GM19324 (cell line): ENCODE data around the gene TMEM132D.
"Not testable (repeated sequence)": the region's sequence is repeated elsewhere in the genome, so short reads cannot be mapped to it uniquely, and the experiment has no call there.

ENCODE experiments used
- ATAC-seq: cut with Tn5 transposase; IDR thresholded peaks from one replicate; pipeline ENCODE4 v1.9.1; 2021; ENCODE audit warnings: mild to moderate bottlenecking, moderate library complexity; ENCODE audit not compliant: unreplicated experiment, low FRiP score

The TMEM132D gene

DNA sequence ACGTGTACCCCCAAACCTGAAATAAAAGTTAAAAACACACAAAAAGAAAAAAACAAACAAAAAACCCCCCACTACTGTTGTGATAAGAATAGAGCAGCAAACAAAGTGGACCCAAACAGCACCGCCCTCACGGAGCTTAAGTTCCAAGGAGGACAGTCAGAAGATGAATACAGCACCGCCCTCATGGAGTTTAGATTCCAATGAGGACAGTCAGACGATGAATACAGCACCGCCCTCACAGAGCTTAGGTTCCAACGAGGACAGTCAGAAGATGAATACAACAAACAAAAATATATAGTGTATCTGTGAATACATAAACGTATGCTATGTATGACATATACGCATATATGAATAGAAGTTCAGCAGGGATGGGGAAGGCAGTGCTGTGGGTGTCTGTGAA is 696.7 kb downstream of the TMEM132D start:
- ATAC-seq = no peak

DNA sequence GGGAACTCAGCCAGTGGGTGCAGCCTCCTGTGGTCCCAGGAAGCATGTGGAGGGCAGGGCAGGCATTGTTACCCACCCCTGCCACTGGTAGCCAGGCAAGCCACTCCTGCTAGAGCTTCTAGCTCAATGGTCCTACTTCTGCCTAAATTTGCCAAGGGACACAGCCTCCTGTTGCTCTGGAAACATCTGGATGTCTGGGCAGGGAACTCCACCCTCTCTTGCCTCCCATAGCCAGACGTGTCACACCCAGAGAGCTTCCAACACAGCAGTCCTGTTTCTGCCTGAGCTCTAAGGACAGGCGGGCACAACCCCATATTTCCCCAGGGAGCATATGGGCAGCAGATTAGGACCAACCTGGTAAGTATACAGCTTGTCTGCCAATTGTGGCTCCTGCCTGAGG is 700.4 kb downstream of the TMEM132D start:
- no peak for ATAC-seq

GRCh38 chr12:129202109-129202814 is 701.6 kb downstream of the TMEM132D start:
- ATAC-seq = no peak

DNA sequence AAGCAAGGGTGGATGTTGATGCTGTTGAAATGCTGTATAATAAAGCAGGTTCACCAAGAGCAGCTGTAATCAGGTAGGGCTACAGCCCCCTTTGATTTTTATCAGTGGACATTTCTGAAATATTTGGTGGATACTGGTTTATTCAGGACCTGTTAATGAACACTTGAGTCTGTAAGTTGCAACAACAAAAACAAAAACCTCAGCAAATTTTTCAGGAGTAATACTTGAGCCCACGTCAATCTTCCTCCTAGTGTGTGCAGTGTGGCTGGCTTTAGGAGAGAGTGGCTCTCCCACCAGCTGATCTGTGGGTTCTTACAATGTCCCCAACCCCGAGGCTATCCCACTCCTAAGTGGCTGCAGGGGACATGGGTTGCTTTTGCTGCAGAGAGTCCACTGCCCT is 702.8 kb downstream of the TMEM132D start:
- ATAC-seq = no peak

DNA sequence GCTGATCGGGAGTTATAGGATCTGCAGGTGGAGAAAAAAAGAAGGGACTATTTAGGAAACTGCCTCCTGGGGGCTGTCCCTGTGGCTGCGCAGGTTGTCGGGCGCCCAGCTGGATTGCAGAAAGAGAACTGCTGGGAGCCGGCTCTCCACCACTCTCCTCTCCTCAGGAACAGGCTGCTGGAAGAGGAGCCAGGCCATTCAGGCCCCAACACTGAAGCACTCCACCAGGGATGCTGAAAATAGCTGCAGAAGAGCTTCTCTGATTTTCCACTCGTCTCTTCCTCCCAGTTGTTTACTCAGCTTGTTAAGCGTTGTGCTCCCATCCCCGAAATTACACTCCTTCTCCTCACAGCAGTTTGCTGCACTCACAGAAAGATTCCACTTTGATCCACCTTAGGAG is 703.2 kb downstream of the TMEM132D start:
- no peak for ATAC-seq

GRCh38 chr12:129196927-129197326 is 706.9 kb downstream of the TMEM132D start:
- no peak for ATAC-seq

DNA sequence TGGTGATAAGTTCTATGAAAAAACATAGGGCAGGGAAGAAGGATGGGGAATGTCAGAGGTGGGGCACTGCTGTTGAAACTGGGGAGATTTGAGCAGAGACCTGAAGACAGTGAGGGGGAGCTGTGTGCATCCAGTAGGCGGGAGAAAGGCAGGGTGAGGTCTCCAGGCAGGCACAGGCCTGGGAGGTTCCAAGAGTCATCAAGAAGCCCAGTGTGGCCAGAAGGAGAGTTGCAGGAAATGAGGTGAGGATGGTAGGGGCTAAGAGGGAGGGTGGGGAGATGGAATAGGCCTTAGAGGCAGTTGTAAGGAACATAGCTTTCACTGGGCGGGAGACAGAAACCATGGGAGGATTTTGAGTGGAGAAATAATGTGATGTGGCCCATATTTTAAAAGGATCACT is 708.7 kb downstream of the TMEM132D start:
- ATAC-seq = no peak

DNA sequence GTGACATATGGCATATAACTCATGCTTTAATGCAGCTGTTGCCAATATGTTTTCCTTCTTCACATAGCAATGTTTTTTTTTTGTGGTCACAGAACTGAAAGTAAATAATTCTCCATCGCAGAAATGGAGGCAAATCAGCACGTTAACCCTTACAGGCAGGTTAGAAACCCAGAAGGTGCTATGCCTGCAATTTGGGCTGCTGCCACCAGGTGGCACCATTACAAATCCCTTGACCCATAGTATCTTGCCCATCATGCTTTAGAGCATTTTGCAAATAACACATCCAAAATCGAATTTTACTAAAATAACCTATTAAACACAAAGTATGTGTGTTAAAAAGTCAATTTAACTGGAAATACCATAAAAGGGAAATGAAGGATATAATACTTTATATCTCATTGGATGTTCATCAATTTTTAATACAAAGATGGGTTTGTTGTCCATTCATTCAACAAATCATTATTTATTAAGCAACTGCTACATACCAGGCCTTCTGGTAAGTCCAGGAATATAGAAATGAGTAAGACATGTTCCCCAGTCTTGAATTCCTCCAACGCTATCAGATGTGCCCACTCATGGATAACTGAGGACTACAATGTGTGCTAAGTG is 710.5 kb downstream of the TMEM132D start:
- ATAC-seq = no peak

- no peak for ATAC-seq
Observed at GRCh38 chr12:129190827-129191226, 713.0 kb downstream of the TMEM132D start.

DNA sequence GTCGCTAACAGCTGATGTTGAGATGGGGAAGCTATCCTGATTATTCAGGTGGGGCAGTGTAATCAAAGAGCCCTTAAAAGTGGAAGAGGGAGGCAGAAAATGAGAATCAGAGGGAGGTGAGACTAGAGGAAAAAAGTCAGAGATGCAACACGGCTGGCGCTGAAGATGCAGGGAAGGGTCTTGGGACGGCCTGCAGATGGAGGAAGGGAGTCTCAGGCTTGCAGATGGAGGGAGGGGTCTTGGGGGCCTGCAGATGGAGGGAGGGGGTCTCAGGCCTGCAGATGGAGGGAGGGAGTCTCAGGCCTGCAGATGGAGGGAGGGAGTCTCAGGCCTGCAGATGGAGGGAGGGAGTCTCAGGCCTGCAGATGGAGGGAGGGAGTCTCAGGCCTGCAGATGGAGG is 713.9 kb downstream of the TMEM132D start:
- not testable (repeated sequence) for ATAC-seq

- ATAC-seq = no peak
Observed at GRCh38 chr12:129186952-129187351, 716.9 kb downstream of the TMEM132D start.

DNA sequence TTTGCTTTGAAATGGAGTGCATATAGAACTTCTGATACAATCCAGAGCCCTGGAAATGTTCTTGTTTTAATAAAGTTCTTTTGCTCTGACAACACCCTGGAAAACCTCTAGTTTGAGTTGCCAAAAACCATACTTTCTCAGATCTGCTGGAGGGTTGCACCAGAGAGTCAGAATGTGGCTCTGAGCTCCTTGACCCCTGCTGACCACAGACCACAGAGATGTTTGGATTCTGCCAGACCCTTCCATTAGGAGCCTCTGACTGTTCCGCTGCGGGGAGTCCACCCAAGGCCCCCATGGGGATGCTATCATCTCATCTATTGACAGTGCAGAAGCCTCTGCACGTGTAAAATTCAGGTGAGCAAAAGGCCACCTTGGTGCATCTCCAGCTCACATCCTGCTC is 718.0 kb downstream of the TMEM132D start:
- no peak for ATAC-seq

- no peak for ATAC-seq
Observed at GRCh38 chr12:129184127-129184928, 719.5 kb downstream of the TMEM132D start.

GRCh38 chr12:129179941-129180553 is 723.8 kb downstream of the TMEM132D start:
- no peak for ATAC-seq

DNA sequence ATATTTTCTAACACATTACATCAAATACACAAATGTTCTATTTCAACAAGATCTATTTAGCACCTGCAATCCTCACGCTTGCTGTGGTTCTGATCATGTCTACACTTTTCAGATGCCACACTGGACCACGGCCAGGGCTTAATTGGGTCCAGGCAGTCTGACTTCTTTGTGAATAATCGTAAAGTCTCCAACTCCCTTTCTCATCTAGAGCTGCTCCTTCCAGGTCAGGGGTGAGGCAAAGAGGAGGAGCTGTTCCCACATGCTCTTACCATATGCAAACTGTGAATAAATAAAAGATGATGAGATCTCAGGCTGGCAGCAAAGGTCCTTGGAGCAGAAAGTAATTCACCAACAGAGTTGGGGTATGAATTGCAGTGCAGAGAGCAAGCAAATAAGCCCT is 733.9 kb downstream of the TMEM132D start:
- ATAC-seq = no peak

- no peak for ATAC-seq
Observed at GRCh38 chr12:129163861-129164260, 740.0 kb downstream of the TMEM132D start.

- no peak for ATAC-seq
Observed at GRCh38 chr12:129163461-129163860, 740.4 kb downstream of the TMEM132D start.

- ATAC-seq = no peak
Observed at GRCh38 chr12:129162805-129163204, 741.0 kb downstream of the TMEM132D start.

DNA sequence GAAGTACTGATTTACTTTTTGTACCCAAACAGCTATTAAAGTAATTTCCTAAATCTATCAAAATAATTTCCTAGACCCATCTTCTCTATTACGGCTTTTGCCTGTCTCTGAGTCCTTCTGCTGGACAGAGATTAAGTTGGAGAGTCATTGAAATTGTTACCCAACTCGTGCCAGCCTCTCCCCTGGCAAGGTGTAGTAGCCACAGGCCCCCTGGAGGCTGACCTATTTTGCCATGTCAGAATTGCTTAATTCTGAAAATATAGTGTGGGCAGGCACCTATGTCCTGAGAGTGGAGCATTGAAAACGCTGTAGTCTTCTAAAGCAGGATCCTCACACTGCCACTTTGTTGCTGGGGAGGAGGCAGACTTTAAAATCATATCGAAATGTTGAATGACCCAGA is 742.3 kb downstream of the TMEM132D start:
- no peak for ATAC-seq

- no peak for ATAC-seq
Observed at GRCh38 chr12:129160282-129160681, 743.5 kb downstream of the TMEM132D start.
